AG08396 (cell line): ENCODE measurements around the gene MORN5.

ENCODE experiments used
- DNase-seq: peaks from one replicate; pipeline ENCODE4 v3.0.0; 2012; ENCODE audit warnings: low spot score, mixed read lengths

The MORN5 gene

GRCh38 chr9:122216138-122216797 lies 56.6 kb downstream of the MORN5 start:
- DNase-seq = no peak

GRCh38 chr9:122216798-122217418 lies 57.2 kb downstream of the MORN5 start:
- no peak for DNase-seq

- DNase-seq = no peak
Measured at GRCh38 chr9:122217640-122218039, 57.9 kb downstream of the MORN5 start.

GRCh38 chr9:122218071-122218934 lies 58.6 kb downstream of the MORN5 start:
- no peak for DNase-seq

GRCh38 chr9:122218935-122219855 lies 59.5 kb downstream of the MORN5 start:
- no peak for DNase-seq

- DNase-seq = no peak
Measured at GRCh38 chr9:122219856-122220672, 60.4 kb downstream of the MORN5 start.

- no peak for DNase-seq
Measured at GRCh38 chr9:122220673-122221182, 61.0 kb downstream of the MORN5 start.

- DNase-seq = no peak
Measured at GRCh38 chr9:122221183-122221811, 61.6 kb downstream of the MORN5 start.

GRCh38 chr9:122222791-122223190 lies 63.1 kb downstream of the MORN5 start:
- DNase-seq = no peak

GRCh38 chr9:122223435-122223834 lies 63.7 kb downstream of the MORN5 start:
- no peak for DNase-seq

- no peak for DNase-seq
Measured at GRCh38 chr9:122225312-122226141, 65.8 kb downstream of the MORN5 start.

- DNase-seq = no peak
Measured at GRCh38 chr9:122226142-122226757, 66.5 kb downstream of the MORN5 start.

GRCh38 chr9:122226758-122227574 lies 67.3 kb downstream of the MORN5 start:
- DNase-seq = no peak

- DNase-seq = no peak
Measured at GRCh38 chr9:122227575-122227900, 67.8 kb downstream of the MORN5 start.

GRCh38 chr9:122228191-122228567 lies 68.5 kb downstream of the MORN5 start:
- no peak for DNase-seq

- DNase-seq = no peak
Measured at GRCh38 chr9:122228568-122229484, 69.1 kb downstream of the MORN5 start, which contains the start of gene LHX6. TSS of gene LHX6 (minus strand) at chr9:122228957. CDS start at chr9:122228740, 217 bp downstream.

GRCh38 chr9:122229485-122229837 lies 69.8 kb downstream of the MORN5 start:
- no peak for DNase-seq
